GM19043 (cell line): ENCODE data around the gene CWC27.

ENCODE experiments used
- ATAC-seq: cut with Tn5 transposase; IDR thresholded peaks from one replicate; pipeline ENCODE4 v1.9.1; 2021; ENCODE audit warnings: low read depth; ENCODE audit not compliant: unreplicated experiment

The CWC27 gene

GRCh38 chr5:65061250-65061973 lies 292.7 kb downstream of the CWC27 start:
- peak; percentile 60 for ATAC-seq

DNA sequence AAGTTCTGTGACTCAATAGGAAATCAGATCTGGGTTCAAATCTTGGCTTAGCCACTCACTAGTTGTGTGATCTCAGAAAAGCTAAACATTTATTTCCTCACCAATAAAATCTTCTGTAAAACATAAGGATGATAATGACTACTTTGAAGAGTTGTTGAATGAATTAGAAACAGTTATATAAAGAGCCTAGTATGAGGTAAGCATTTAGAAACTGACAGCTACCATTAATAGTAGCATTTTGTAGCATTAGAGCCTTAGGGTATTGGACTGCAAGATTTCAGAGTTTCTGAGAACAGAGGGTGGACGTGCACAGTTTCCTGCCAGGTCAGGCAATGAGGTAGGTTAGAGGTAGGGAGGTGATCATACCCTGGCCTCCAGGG lies 293.2 kb downstream of the CWC27 start:
- ATAC-seq, result peak; percentile 29

- ATAC-seq, result no peak
Measured at GRCh38 chr5:65062469-65063083, 293.8 kb downstream of the CWC27 start.

GRCh38 chr5:65065001-65065511 lies 296.3 kb downstream of the CWC27 start:
- no peak for ATAC-seq

DNA sequence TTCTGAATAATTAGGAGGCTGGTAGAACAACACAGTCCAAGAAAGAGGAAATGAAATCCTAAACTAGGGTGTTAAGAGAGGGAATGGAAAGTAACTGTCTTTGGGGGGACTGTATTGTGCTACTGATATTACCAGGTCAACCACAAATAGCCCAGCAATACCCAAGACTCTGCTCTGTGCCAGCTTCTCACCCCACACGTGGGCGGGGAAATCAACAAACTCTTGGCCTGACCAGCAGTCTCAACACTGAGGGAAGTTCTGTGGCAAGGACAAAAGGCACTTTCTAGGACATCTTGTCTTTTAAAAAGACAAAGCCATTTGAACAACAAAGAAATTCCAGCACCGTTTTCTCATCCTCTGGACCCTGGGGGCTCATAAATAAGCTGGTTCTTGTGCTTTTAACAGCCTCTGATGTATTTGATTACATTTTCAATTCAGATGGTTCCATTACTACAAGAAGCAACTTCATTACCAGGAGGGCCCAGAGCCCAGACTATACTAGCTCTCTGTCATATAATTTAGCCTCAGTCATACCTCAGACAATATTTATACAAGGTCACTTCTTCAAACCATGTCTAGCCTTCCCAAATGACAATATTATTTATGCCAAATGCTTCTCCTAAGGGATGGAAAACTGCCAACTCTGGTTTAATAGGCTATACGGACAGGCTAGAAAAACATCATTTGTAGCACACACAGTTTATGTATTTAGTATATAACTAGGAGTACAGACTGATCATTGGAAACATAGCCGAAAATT lies 297.8 kb downstream of the CWC27 start:
- ATAC-seq, result peak; percentile 54

DNA sequence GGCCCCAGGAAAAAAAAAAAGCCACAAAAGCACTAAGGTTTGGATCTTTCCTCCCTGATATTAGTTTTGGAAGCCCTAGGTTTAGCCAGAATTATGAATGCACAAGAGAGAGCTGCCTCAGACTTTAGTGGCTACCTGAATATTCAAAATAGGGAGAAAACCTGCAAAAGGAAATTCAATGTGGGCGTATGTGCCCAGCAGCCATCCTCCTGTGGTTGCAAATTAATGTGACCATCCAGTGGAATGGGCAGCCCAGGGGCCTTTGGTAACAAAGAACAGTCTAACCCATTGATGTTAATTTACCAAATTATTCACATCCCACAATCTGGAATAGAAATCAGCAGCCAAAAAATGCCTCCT lies 298.4 kb downstream of the CWC27 start:
- no peak for ATAC-seq
